Cardiac muscle cell (in vitro differentiated cells and primary cell): ENCODE measurements around the gene ESPL1. TPM values are rescaled to one million over a fixed set of nuclear protein-coding genes. Genes with fewer than 3 reads are reported as not detected.

Experiments used
- DNase-seq, 2 donors: peaks; one replicate each; pipeline versions ENCODE4 v3.0.0 to v3.0.0-alpha.2; 2010 to 2017; ENCODE audit warnings: low read depth in 1 of 2, low spot score in 1 of 2
- H3K27ac ChIP-seq: fragments of 200-600 bp; sonication (generic); 2 replicates; pipeline ENCODE4 v1.5.1; 2016
- H3K27me3 ChIP-seq: fragments of 200-600 bp; sonication (generic); 2 replicates; pipeline ENCODE4 v1.6.0; 2016; ENCODE audit warnings: control low read depth
- H3K36me3 ChIP-seq: fragments of 200-600 bp; sonication (generic); 2 replicates; pipeline ENCODE4 v1.5.1; 2016; ENCODE audit warnings: control low read depth
- H3K4me1 ChIP-seq: fragments of 200-600 bp; sonication (generic); 2 replicates; pipeline ENCODE4 v1.8.1; 2017; ENCODE audit warnings: low read depth, mild to moderate bottlenecking, mixed run types
- H3K4me3 ChIP-seq: fragments of 200-600 bp; sonication (generic); 2 replicates; pipeline ENCODE4 v1.5.1; 2016; ENCODE audit warnings: mild to moderate bottlenecking
- H3K9me3 ChIP-seq: fragments of 200-600 bp; sonication (generic); 2 replicates; pipeline ENCODE4 v1.5.1; 2017; ENCODE audit warnings: low read depth, mild to moderate bottlenecking, control low read depth
- polyA plus RNA-seq: library from polyadenylated mRNA; unstranded; fragments of >200 nt; fragmentation: Nextera tagmentation; extraction: Ambion mirVana; gene quantifications from 2 replicates; pipeline ENCODE4 v1.2.1, GENCODE V29; 2016
- total RNA-seq: library from RNA; depleted of rRNA; stranded (reverse); fragments of >200 nt; gene quantifications from 2 replicates; pipeline ENCODE4 v1.2.3, GENCODE V29; 2016
- TF ChIP-seq, protein P1 (sequence below): IDR thresholded peaks from 2 replicates; pipeline ENCODE4 v1.5.1; 2012; ENCODE audit warnings: low read depth, mild to moderate bottlenecking, low read length

The ESPL1 gene
- total and polyA plus RNA-seq, 2 experiments from 2014 or later, result 1.3 to 23.9 TPM

GRCh38 chr12:53333845-53334244, 65.7 kb downstream of the ESPL1 start:
- H3K9me3 ChIP-seq, result no peaks in the 10 kb centered on the region
- no peaks in the 10 kb centered on the region for H3K36me3 ChIP-seq
- no peak overlapping the region for H3K27ac ChIP-seq
- H3K4me3 ChIP-seq, result no peak overlapping the region
- TF ChIP-seq, protein P1, sequence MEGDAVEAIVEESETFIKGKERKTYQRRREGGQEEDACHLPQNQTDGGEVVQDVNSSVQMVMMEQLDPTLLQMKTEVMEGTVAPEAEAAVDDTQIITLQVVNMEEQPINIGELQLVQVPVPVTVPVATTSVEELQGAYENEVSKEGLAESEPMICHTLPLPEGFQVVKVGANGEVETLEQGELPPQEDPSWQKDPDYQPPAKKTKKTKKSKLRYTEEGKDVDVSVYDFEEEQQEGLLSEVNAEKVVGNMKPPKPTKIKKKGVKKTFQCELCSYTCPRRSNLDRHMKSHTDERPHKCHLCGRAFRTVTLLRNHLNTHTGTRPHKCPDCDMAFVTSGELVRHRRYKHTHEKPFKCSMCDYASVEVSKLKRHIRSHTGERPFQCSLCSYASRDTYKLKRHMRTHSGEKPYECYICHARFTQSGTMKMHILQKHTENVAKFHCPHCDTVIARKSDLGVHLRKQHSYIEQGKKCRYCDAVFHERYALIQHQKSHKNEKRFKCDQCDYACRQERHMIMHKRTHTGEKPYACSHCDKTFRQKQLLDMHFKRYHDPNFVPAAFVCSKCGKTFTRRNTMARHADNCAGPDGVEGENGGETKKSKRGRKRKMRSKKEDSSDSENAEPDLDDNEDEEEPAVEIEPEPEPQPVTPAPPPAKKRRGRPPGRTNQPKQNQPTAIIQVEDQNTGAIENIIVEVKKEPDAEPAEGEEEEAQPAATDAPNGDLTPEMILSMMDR, result no peak
- H3K27me3 ChIP-seq, result no peaks in the 10 kb centered on the region
- peaks cover 13% of the 10 kb centered on the region for H3K4me1 ChIP-seq
- DNase-seq, result no peak

- TF ChIP-seq, protein P1, result no peak
- Histone ChIP-seq H3K4me1 (peaks cover 17% of the 10 kb centered on the region), H3K9me3 (no peaks in the 10 kb centered on the region), H3K27me3 (no peaks in the 10 kb centered on the region), H3K4me3 (no peak overlapping the region), H3K36me3 (no peaks in the 10 kb centered on the region), H3K27ac (no peak overlapping the region)
- no peak for DNase-seq
Measured at GRCh38 chr12:53334822-53335221, 66.7 kb downstream of the ESPL1 start.

- Histone ChIP-seq H3K9me3 (no peaks in the 10 kb centered on the region), H3K4me1 (peaks cover 17% of the 10 kb centered on the region), H3K36me3 (no peaks in the 10 kb centered on the region), H3K27ac (no peak within 1 kb of the TSS), H3K27me3 (no peaks in the 10 kb centered on the region), H3K4me3 (no peak within 1 kb of the TSS)
- DNase-seq, result no peak
- TF ChIP-seq, protein P1, result no peak
Measured at GRCh38 chr12:53336181-53336681, 68.1 kb downstream of the ESPL1 start, which contains the start of gene SP7. Gene SP7 (minus strand): TSS chr12:53336354. CDS start chr12:53335646, 708 bp downstream.

DNA sequence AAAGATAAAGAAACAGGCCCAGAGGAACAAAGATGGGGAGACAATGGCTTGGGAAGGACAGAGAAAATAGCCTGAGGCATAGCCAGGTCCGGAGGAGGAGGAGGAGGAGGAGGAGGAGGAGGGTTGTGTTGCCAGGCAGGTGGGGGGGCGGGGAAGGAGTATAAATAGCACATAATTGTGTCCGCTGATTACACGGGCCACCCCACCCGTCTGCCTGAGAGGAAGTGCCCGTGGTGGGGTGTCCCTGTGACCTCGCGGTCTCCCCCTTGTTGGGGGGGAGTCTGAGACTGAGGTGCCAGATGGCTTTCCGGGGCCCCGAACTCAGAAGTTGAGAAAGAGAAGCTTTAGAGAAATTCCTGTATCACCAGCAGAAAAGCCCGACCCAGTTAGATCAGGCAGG, 69.9 kb downstream of the ESPL1 start:
- H3K27me3 ChIP-seq, result no peaks in the 10 kb centered on the region
- no peak overlapping the region for H3K27ac ChIP-seq
- no peaks in the 10 kb centered on the region for H3K36me3 ChIP-seq
- TF ChIP-seq, protein P1, result no peak
- H3K4me3 ChIP-seq, result no peak overlapping the region
- no peak for DNase-seq
- H3K4me1 ChIP-seq, result peaks cover 17% of the 10 kb centered on the region
- H3K9me3 ChIP-seq, result no peaks in the 10 kb centered on the region

DNA sequence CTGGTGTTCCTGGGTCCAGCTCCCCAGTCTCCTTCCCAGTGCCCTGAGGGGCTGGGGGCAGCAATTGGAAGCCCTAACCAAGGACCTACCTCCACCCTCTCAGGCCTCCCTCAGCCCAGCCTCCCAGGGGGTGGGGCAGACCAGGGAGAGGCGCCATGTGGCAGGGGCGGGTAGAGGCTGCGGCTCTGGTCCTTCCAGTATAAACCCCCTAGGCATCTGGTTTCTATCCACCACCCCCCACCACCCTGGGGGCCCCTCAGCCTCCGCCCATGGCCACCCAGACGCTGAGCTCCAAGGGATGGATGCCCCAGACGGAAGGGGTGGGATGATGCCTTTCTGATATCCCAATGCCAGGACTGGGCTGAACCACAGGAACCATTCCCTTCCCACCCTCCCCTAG, 70.8 kb downstream of the ESPL1 start:
- no peak for DNase-seq
- H3K36me3 ChIP-seq, result no peaks in the 10 kb centered on the region
- TF ChIP-seq, protein P1, result no peak
- peaks cover 17% of the 10 kb centered on the region for H3K4me1 ChIP-seq
- H3K27me3 ChIP-seq, result no peaks in the 10 kb centered on the region
- no peak overlapping the region for H3K4me3 ChIP-seq
- no peaks in the 10 kb centered on the region for H3K9me3 ChIP-seq
- H3K27ac ChIP-seq, result no peak overlapping the region
